Measurements from ENCODE around the gene FTSJ3.
A peak's percentile ranks its signal among the peaks of the same experiment; 100 is the strongest.
"Not testable (repeated sequence)": the region's sequence is repeated elsewhere in the genome, so short reads cannot be mapped to it uniquely, and the experiment has no call there.

The FTSJ3 gene

GRCh38 chr17:63856425-63856824 lies 29.0 kb upstream of the FTSJ3 start:
- H3K27me3 ChIP-seq (ENCODE audit: control insufficient read depth, insufficient read depth, low read length, poor library complexity, severe bottlenecking) = peaks cover 15% of the 10 kb centered on the region
- H3K36me3 ChIP-seq (ENCODE audit: control insufficient read depth, insufficient read depth, low read length); H3K4me3 ChIP-seq (ENCODE audit: insufficient read depth, low read depth, low read length); H3K27ac ChIP-seq (ENCODE audit: insufficient read depth, low read depth, low read length, poor library complexity, severe bottlenecking); H3K4me1 ChIP-seq (ENCODE audit: control insufficient read depth, insufficient read depth, low read length); H3K9me3 ChIP-seq (ENCODE audit: control insufficient read depth, low read length): not testable (repeated sequence)
- WGBS, 2 experiments = 90 to 95% methylated on average over 8 of the region's 8 CpGs

GRCh38 chr17:63855185-63855584 lies 27.7 kb upstream of the FTSJ3 start:
- H3K4me1 ChIP-seq (ENCODE audit: control insufficient read depth, insufficient read depth, low read length) = no peaks in the 10 kb centered on the region
- no peaks in the 10 kb centered on the region for H3K36me3 ChIP-seq (ENCODE audit: control insufficient read depth, insufficient read depth, low read length)
- H3K27ac ChIP-seq (ENCODE audit: insufficient read depth, low read depth, low read length, poor library complexity, severe bottlenecking) = no peak overlapping the region
- H3K9me3 ChIP-seq (ENCODE audit: control insufficient read depth, low read length) = no peaks in the 10 kb centered on the region
- peaks cover 15% of the 10 kb centered on the region for H3K27me3 ChIP-seq (ENCODE audit: control insufficient read depth, insufficient read depth, low read length, poor library complexity, severe bottlenecking)
- WGBS, 2 experiments = 89 to 90% methylated on average over 8 of the region's 8 CpGs
- H3K4me3 ChIP-seq (ENCODE audit: insufficient read depth, low read depth, low read length) = no peak overlapping the region

- H3K27me3 ChIP-seq (ENCODE audit: control insufficient read depth, insufficient read depth, low read length, poor library complexity, severe bottlenecking) = peaks cover 13% of the 10 kb centered on the region
- H3K4me3 ChIP-seq (ENCODE audit: insufficient read depth, low read depth, low read length) = no peak overlapping the region
- WGBS, 2 experiments = 86 to 89% methylated on average over 5 of the region's 5 CpGs
Measured at GRCh38 chr17:63854709-63855108, 27.2 kb upstream of the FTSJ3 start.

DNA sequence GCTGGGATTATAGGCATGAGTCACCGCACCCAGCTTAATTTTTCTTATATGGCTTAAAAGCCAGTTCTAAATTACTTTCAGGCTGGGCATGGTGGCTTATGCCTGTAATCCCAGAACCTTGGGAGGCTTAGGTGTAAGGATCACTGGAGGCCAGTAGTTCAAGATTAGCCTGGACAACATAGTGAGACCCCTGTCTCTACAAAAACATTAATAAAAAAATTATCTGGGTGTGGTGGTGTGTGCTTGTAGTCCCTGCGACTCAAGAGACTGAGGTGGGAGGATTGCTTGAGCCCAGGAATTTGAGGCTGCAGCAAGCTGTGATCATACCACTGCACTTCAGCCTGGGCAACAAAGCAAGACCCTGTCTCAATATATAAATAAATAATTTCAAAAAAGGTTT lies 25.8 kb upstream of the FTSJ3 start:
- H3K27me3 ChIP-seq (ENCODE audit: control insufficient read depth, insufficient read depth, low read length, poor library complexity, severe bottlenecking) = peaks cover 18% of the 10 kb centered on the region
- 76 to 89% methylated on average over 2 of the region's 2 CpGs for WGBS, 2 experiments
- H3K4me3 ChIP-seq (ENCODE audit: insufficient read depth, low read depth, low read length) = no peak overlapping the region
- H3K9me3 ChIP-seq (ENCODE audit: control insufficient read depth, low read length) = no peaks in the 10 kb centered on the region
- no peaks in the 10 kb centered on the region for H3K36me3 ChIP-seq (ENCODE audit: control insufficient read depth, insufficient read depth, low read length)
- no peaks in the 10 kb centered on the region for H3K4me1 ChIP-seq (ENCODE audit: control insufficient read depth, insufficient read depth, low read length)
- H3K27ac ChIP-seq (ENCODE audit: insufficient read depth, low read depth, low read length, poor library complexity, severe bottlenecking) = no peak overlapping the region

More at GRCh38 chr17:63854709-63855108, 27.2 kb upstream of the FTSJ3 start:
- Histone ChIP-seq H3K27ac (ENCODE audit: insufficient read depth, low read depth, low read length, poor library complexity, severe bottlenecking) (no peak overlapping the region), H3K9me3 (ENCODE audit: control insufficient read depth, low read length) (no peaks in the 10 kb centered on the region), H3K36me3 (ENCODE audit: control insufficient read depth, insufficient read depth, low read length) (no peaks in the 10 kb centered on the region), H3K4me1 (ENCODE audit: control insufficient read depth, insufficient read depth, low read length) (no peaks in the 10 kb centered on the region)

DNA sequence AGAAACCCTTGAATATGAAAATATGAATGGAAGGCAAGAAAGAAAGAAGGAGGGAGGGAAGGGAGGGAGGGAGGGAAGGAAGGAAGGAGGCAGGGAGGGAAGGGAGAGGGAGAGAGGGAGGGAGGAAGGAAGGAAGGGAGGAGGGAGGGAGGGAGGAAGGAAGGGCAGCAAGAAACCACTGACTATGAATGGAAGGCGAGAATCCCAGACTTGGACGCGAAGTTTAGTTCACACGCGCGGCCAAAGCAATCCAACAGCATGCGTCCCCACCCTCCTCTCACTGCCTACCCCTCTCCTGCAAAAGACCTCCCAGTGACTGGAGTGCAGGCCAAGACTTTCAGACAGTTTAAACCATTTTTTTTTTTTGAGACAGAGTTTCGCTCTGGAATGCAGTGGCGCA lies 22.9 kb upstream of the FTSJ3 start:
- H3K4me3 ChIP-seq (ENCODE audit: insufficient read depth, low read depth, low read length) = no peak overlapping the region
- no peaks in the 10 kb centered on the region for H3K36me3 ChIP-seq (ENCODE audit: control insufficient read depth, insufficient read depth, low read length)
- 91 to 94% methylated on average over 9 of the region's 9 CpGs for WGBS, 2 experiments
- H3K4me1 ChIP-seq (ENCODE audit: control insufficient read depth, insufficient read depth, low read length) = no peaks in the 10 kb centered on the region
- H3K27me3 ChIP-seq (ENCODE audit: control insufficient read depth, insufficient read depth, low read length, poor library complexity, severe bottlenecking) = peaks cover 39% of the 10 kb centered on the region
- no peak overlapping the region for H3K27ac ChIP-seq (ENCODE audit: insufficient read depth, low read depth, low read length, poor library complexity, severe bottlenecking)
- H3K9me3 ChIP-seq (ENCODE audit: control insufficient read depth, low read length) = no peaks in the 10 kb centered on the region

- no peak overlapping the region for H3K4me3 ChIP-seq (ENCODE audit: insufficient read depth, low read depth, low read length)
- 56 to 59% methylated on average over 82 of the region's 82 CpGs for WGBS, 2 experiments
- no peaks in the 10 kb centered on the region for H3K9me3 ChIP-seq (ENCODE audit: control insufficient read depth, low read length)
- no peaks in the 10 kb centered on the region for H3K4me1 ChIP-seq (ENCODE audit: control insufficient read depth, insufficient read depth, low read length)
- H3K27ac ChIP-seq (ENCODE audit: insufficient read depth, low read depth, low read length, poor library complexity, severe bottlenecking) = no peak overlapping the region
- H3K36me3 ChIP-seq (ENCODE audit: control insufficient read depth, insufficient read depth, low read length) = no peaks in the 10 kb centered on the region
- peaks cover 51% of the 10 kb centered on the region for H3K27me3 ChIP-seq (ENCODE audit: control insufficient read depth, insufficient read depth, low read length, poor library complexity, severe bottlenecking)
Measured at GRCh38 chr17:63848834-63849689, 21.6 kb upstream of the FTSJ3 start.

DNA sequence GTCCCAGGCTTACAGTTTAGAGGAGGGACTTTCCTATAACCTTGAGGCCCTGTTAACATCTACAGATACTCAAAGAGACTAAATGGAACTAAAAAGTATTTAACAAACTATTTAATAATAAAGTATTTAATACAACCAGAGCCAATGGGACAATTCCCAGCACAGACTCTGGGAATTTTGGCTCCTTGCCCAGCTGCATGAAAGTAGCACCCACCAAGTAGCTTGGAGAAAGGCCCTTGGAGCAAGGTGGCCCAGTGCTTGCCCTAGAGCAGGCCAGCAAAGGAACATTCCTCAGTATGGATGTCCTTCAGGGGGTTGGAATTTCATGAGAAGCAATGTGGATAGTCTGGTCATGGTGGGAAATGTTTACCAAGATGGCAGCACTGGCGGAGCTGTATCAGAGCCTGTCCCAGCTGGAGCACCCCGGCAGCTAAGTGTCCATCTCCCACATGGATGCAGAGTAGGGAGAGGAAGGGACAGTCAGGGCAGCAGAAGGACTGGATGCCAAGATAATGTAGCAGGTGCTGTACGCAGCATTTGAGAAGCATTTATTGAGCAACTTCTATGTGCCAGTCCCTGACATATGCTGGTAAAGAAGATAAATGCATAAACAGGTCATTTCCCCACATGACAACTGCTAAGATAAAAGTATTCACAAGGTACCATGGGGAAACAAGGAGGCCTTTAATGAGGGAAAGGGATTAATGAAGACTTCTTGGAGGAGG lies 20.2 kb upstream of the FTSJ3 start:
- peaks cover 45% of the 10 kb centered on the region for H3K27me3 ChIP-seq (ENCODE audit: control insufficient read depth, insufficient read depth, low read length, poor library complexity, severe bottlenecking)
- no peaks in the 10 kb centered on the region for H3K4me1 ChIP-seq (ENCODE audit: control insufficient read depth, insufficient read depth, low read length)
- no peak overlapping the region for H3K27ac ChIP-seq (ENCODE audit: insufficient read depth, low read depth, low read length, poor library complexity, severe bottlenecking)
- H3K36me3 ChIP-seq (ENCODE audit: control insufficient read depth, insufficient read depth, low read length) = no peaks in the 10 kb centered on the region
- 95 to 96% methylated on average over 3 of the region's 3 CpGs for WGBS, 2 experiments
- H3K4me3 ChIP-seq (ENCODE audit: insufficient read depth, low read depth, low read length) = no peak overlapping the region
- H3K9me3 ChIP-seq (ENCODE audit: control insufficient read depth, low read length) = no peaks in the 10 kb centered on the region

DNA sequence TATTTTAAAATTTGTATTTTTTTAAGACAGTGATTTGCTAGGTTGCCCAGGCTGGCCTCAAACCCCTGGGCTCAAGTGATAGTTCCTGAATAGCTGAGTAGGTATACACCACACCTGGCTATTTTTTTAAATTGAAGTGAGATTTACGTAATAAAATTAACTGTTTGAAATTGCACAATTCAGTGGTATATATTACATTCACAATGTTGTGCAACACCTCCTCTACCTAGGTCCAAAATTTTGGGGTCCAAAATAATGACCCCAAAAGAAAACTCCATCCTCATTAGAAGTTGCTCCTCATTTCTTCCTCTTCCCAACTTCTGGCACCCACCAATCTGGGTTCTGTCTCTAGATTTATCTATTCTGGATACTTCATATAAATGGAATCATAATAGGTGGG lies 18.0 kb upstream of the FTSJ3 start:
- Histone ChIP-seq H3K27ac (ENCODE audit: insufficient read depth, low read depth, low read length, poor library complexity, severe bottlenecking) (no peak overlapping the region), H3K27me3 (ENCODE audit: control insufficient read depth, insufficient read depth, low read length, poor library complexity, severe bottlenecking) (peaks cover 45% of the 10 kb centered on the region), H3K4me1 (ENCODE audit: control insufficient read depth, insufficient read depth, low read length) (peaks cover 9% of the 10 kb centered on the region), H3K4me3 (ENCODE audit: insufficient read depth, low read depth, low read length) (no peak overlapping the region), H3K9me3 (ENCODE audit: control insufficient read depth, low read length) (no peaks in the 10 kb centered on the region), H3K36me3 (ENCODE audit: control insufficient read depth, insufficient read depth, low read length) (no peaks in the 10 kb centered on the region)
- WGBS, 2 experiments = no CpG with 5 or more reads among the region's 1 CpG

- peaks cover 41% of the 10 kb centered on the region for H3K27me3 ChIP-seq (ENCODE audit: control insufficient read depth, insufficient read depth, low read length, poor library complexity, severe bottlenecking)
- H3K36me3 ChIP-seq (ENCODE audit: control insufficient read depth, insufficient read depth, low read length) = no peaks in the 10 kb centered on the region
- WGBS, 2 experiments = 94 to 95% methylated on average over 8 to 9 of the region's 9 CpGs
- H3K4me1 ChIP-seq (ENCODE audit: control insufficient read depth, insufficient read depth, low read length) = peaks cover 16% of the 10 kb centered on the region
- H3K4me3 ChIP-seq (ENCODE audit: insufficient read depth, low read depth, low read length) = no peak overlapping the region
- H3K27ac ChIP-seq (ENCODE audit: insufficient read depth, low read depth, low read length, poor library complexity, severe bottlenecking) = no peak overlapping the region
- H3K9me3 ChIP-seq (ENCODE audit: control insufficient read depth, low read length) = no peaks in the 10 kb centered on the region
Measured at GRCh38 chr17:63843910-63844677, 16.6 kb upstream of the FTSJ3 start.

- peak overlapping the region; percentile 45 for H3K27ac ChIP-seq (ENCODE audit: insufficient read depth, low read depth, low read length, poor library complexity, severe bottlenecking)
- not testable (repeated sequence) for H3K9me3 ChIP-seq (ENCODE audit: control insufficient read depth, low read length)
Measured at GRCh38 chr17:63843387-63843888, 16.0 kb upstream of the FTSJ3 start.

More at GRCh38 chr17:63843387-63843888, 16.0 kb upstream of the FTSJ3 start:
- Histone ChIP-seq H3K4me3 (ENCODE audit: insufficient read depth, low read depth, low read length) (peak overlapping the region; percentile 46), H3K4me1 (ENCODE audit: control insufficient read depth, insufficient read depth, low read length) (peaks cover 23% of the 10 kb centered on the region), H3K27me3 (ENCODE audit: control insufficient read depth, insufficient read depth, low read length, poor library complexity, severe bottlenecking) (peaks cover 35% of the 10 kb centered on the region)
- WGBS, 2 experiments = 72 to 73% methylated on average over 19 of the region's 19 CpGs
- H3K36me3 ChIP-seq (ENCODE audit: control insufficient read depth, insufficient read depth, low read length) = not testable (repeated sequence)

Measured in ectodermal cell (in vitro differentiated cells).